Endodermal cell (in vitro differentiated cells): ENCODE results near the gene SLC24A3. TPM values are rescaled to one million over a fixed set of nuclear protein-coding genes. Genes with fewer than 3 reads are reported as not detected.

Source experiments
- DNase-seq: peaks from one replicate; pipeline ENCODE4 v3.0.0-alpha.2; 2017
- H3K27ac ChIP-seq: 2 replicates; pipeline ENCODE4 v1.5.1; 2013; ENCODE audit warnings: mild to moderate bottlenecking, low read depth, low read length, moderate library complexity
- H3K27me3 ChIP-seq: 2 replicates; pipeline ENCODE4 v1.6.1; 2013; ENCODE audit warnings: mild to moderate bottlenecking, low read length, moderate library complexity; ENCODE audit not compliant: insufficient read depth, control insufficient read depth, poor library complexity, severe bottlenecking
- H3K36me3 ChIP-seq: 2 replicates; pipeline ENCODE4 v1.7.0; 2013; ENCODE audit warnings: mild to moderate bottlenecking, low read length, moderate library complexity; ENCODE audit not compliant: control insufficient read depth, insufficient read depth
- H3K4me1 ChIP-seq: one replicate; pipeline ENCODE4 v1.7.0; 2013; ENCODE audit warnings: low read length; ENCODE audit not compliant: control insufficient read depth, insufficient read depth
- H3K4me3 ChIP-seq: 2 replicates; pipeline ENCODE4 v1.5.1; 2013; ENCODE audit warnings: mild to moderate bottlenecking, low read length, moderate library complexity
- H3K9ac ChIP-seq: 2 replicates; pipeline ENCODE4 v1.6.1; 2013; ENCODE audit warnings: mild to moderate bottlenecking, low read length, moderate library complexity; ENCODE audit not compliant: poor library complexity, severe bottlenecking; ENCODE audit errors: extremely low read depth
- H3K9me3 ChIP-seq: 2 replicates; pipeline ENCODE4 v1.6.1; 2013; ENCODE audit warnings: mild to moderate bottlenecking, low read length, moderate library complexity; ENCODE audit not compliant: control insufficient read depth
- H3K27ac Mint-ChIP-seq: 2 replicates; pipeline ENCODE4 v1.8.0; 2020; ENCODE audit warnings: mixed read lengths
- H3K27me3 Mint-ChIP-seq: 2 replicates; pipeline ENCODE4 v1.8.0; 2021; ENCODE audit warnings: mild to moderate bottlenecking, mixed read lengths; ENCODE audit not compliant: insufficient read depth
- H3K36me3 Mint-ChIP-seq: 2 replicates; pipeline ENCODE4 v1.8.0; 2020; ENCODE audit warnings: low read depth, mixed read lengths
- H3K4me1 Mint-ChIP-seq: 2 replicates; pipeline ENCODE4 v1.8.0; 2020; ENCODE audit warnings: mixed read lengths
- H3K4me3 Mint-ChIP-seq: 2 replicates; pipeline ENCODE4 v1.8.0; 2020; ENCODE audit warnings: mild to moderate bottlenecking, moderate library complexity, mixed read lengths
- H3K9me3 Mint-ChIP-seq: 2 replicates; pipeline ENCODE4 v1.8.0; 2020; ENCODE audit warnings: mild to moderate bottlenecking, mixed read lengths
- WGBS, 2 experiments: methylation state at CpG; one replicate each; pipeline versions ENCODE4 v1.1.5 to v1.1.7; 2013; ENCODE audit warnings: missing lambda C conversion rate in 2 of 2, mixed read lengths in 1 of 2; ENCODE audit not compliant: insufficient coverage in 1 of 2, insufficient read length in 1 of 2; 5-methylcytosine and 5-hydroxymethylcytosine counted together
- total RNA-seq, 2 donors: library from RNA; stranded (reverse); fragmentation: NEBNext Ultra II Directional in 1 of 2; extraction: Animal tissue kit (Norgen Biotek cat#: 25700) in 1 of 2; gene quantifications; 2 replicates in 1 of 2; 3 replicates in 1 of 2; pipeline ENCODE4 v1.2.1, GENCODE V29; 2021
- TF ChIP-seq, protein P1 (sequence below): fragments of 200-600 bp; sonication (generic); conservative IDR thresholded peaks from 2 replicates; pipeline ENCODE4 v1.5.0; 2021; ENCODE audit warnings: antibody characterized with exemption, mild to moderate bottlenecking

SLC24A3 gene
- total RNA-seq, 2 donors from 2014 or later: 1.5 to 1.8 TPM

DNA sequence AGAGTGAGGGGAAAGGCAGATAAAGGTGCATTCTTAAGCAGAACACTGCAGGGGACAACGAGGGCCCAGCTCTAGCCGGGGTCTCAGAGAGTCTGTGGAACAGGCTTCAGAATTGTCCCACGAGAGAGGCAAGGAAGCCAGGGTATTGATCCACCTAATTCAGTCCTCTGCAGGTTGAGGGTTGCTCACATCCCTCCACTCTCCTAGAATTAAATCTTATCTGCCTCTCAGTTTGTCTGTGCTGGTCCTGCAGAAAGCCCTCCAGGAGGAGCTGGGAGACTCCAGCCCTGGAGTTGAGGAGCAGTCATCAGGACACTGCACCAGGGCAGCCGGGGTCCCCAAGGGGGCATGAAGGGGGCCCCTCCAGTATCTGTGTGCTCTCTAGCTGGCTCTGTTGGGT, 39.1 kb downstream of the SLC24A3 start:
- Mint-ChIP-seq H3K27ac (no peak overlapping the region), H3K4me3 (no peak overlapping the region), H3K9me3 (no peaks in the 10 kb centered on the region), H3K27me3 (no peaks in the 10 kb centered on the region), H3K36me3 (no peaks in the 10 kb centered on the region), H3K4me1 (peaks cover 3% of the 10 kb centered on the region)
- Histone ChIP-seq H3K4me3 (no peak overlapping the region), H3K36me3 (no peaks in the 10 kb centered on the region), H3K9me3 (no peaks in the 10 kb centered on the region), H3K4me1 (no peaks in the 10 kb centered on the region), H3K27ac (no peak overlapping the region), H3K27me3 (no peaks in the 10 kb centered on the region), H3K9ac (no peak overlapping the region)
- DNase-seq: no peak
- TF ChIP-seq, protein P1, sequence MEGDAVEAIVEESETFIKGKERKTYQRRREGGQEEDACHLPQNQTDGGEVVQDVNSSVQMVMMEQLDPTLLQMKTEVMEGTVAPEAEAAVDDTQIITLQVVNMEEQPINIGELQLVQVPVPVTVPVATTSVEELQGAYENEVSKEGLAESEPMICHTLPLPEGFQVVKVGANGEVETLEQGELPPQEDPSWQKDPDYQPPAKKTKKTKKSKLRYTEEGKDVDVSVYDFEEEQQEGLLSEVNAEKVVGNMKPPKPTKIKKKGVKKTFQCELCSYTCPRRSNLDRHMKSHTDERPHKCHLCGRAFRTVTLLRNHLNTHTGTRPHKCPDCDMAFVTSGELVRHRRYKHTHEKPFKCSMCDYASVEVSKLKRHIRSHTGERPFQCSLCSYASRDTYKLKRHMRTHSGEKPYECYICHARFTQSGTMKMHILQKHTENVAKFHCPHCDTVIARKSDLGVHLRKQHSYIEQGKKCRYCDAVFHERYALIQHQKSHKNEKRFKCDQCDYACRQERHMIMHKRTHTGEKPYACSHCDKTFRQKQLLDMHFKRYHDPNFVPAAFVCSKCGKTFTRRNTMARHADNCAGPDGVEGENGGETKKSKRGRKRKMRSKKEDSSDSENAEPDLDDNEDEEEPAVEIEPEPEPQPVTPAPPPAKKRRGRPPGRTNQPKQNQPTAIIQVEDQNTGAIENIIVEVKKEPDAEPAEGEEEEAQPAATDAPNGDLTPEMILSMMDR: no peak
- WGBS, 2 experiments: 88 to 92% methylated on average over 4 of the region's 4 CpGs

DNA sequence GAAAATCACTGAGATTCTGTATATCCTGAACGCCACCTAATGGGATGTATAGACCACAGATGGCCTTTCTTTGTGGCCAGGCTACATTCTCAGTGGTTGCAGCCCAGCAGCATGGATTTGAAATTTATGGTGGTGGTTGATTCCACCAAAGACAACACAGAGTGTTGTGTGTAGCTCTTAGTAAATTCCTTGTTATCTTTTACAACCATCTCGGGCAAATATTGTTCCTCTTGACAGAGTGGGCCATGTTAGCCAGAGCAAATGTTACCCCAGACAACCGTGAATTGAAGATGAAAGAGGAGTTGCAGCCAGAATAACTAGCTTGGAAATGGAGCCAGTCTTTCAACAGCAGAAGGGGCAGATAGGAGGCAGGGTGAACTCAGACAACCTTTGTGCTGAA, 39.5 kb downstream of the SLC24A3 start:
- WGBS, 2 experiments: 91 to 93% methylated on average over 2 to 3 of the region's 3 CpGs
- no peak overlapping the region for H3K27ac Mint-ChIP-seq
- H3K27me3 ChIP-seq: no peaks in the 10 kb centered on the region
- H3K27ac ChIP-seq: no peak overlapping the region
- no peaks in the 10 kb centered on the region for H3K9me3 ChIP-seq
- no peaks in the 10 kb centered on the region for H3K4me1 ChIP-seq
- no peaks in the 10 kb centered on the region for H3K36me3 Mint-ChIP-seq
- no peak overlapping the region for H3K4me3 Mint-ChIP-seq
- TF ChIP-seq, protein P1: no peak
- no peaks in the 10 kb centered on the region for H3K9me3 Mint-ChIP-seq
- no peak for DNase-seq
- no peaks in the 10 kb centered on the region for H3K27me3 Mint-ChIP-seq
- H3K4me1 Mint-ChIP-seq: peaks cover 3% of the 10 kb centered on the region
- H3K36me3 ChIP-seq: no peaks in the 10 kb centered on the region
- H3K9ac ChIP-seq: no peak overlapping the region
- no peak overlapping the region for H3K4me3 ChIP-seq

GRCh38 chr20:19252451-19253120, 40.1 kb downstream of the SLC24A3 start:
- H3K27me3 Mint-ChIP-seq: no peaks in the 10 kb centered on the region
- Histone ChIP-seq H3K27me3 (no peaks in the 10 kb centered on the region), H3K4me1 (no peaks in the 10 kb centered on the region), H3K4me3 (no peak overlapping the region), H3K9me3 (no peaks in the 10 kb centered on the region), H3K27ac (no peak overlapping the region), H3K36me3 (no peaks in the 10 kb centered on the region), H3K9ac (no peak overlapping the region)
- H3K9me3 Mint-ChIP-seq: no peaks in the 10 kb centered on the region
- H3K27ac Mint-ChIP-seq: no peak overlapping the region
- H3K4me3 Mint-ChIP-seq: no peak overlapping the region
- DNase-seq: no peak
- 77 to 100% methylated on average over 1 to 5 of the region's 5 CpGs for WGBS, 2 experiments
- H3K36me3 Mint-ChIP-seq: no peaks in the 10 kb centered on the region
- H3K4me1 Mint-ChIP-seq: peaks cover 3% of the 10 kb centered on the region
- TF ChIP-seq, protein P1: no peak
